Sigmoid colon (tissue), 7 donors: Measurements from ENCODE around the gene PLXNA4. TPM values are rescaled to one million over a fixed set of nuclear protein-coding genes. Genes with fewer than 3 reads are reported as not detected.
A peak's percentile ranks its signal among the peaks of the same experiment; 100 is the strongest.

ENCODE experiments used
- DNase-seq: peaks from one replicate; pipeline ENCODE4 v3.0.0-alpha.2; 2019
- H3K27ac ChIP-seq, 4 donors: fragments of 200-600 bp; sonication (generic); one replicate each; pipeline ENCODE4 v1.5.1; 2016 to 2019; ENCODE audit warnings: mild to moderate bottlenecking in 1 of 4
- H3K27me3 ChIP-seq, 3 donors: fragments of 200-600 bp; sonication (generic); one replicate each; pipeline ENCODE4 v1.5.1; 2019; ENCODE audit warnings: mild to moderate bottlenecking in 1 of 3
- H3K36me3 ChIP-seq, 4 donors: fragments of 200-600 bp; sonication (generic); one replicate each; pipeline ENCODE4 v1.5.1; 2016 to 2019
- H3K4me1 ChIP-seq, 4 donors: fragments of 200-600 bp; sonication (generic); one replicate each; pipeline ENCODE4 v1.5.1; 2017 to 2019
- H3K4me3 ChIP-seq, 4 donors: fragments of 200-600 bp; sonication (generic); one replicate each; pipeline ENCODE4 v1.5.1; 2017 to 2019; ENCODE audit warnings: mild to moderate bottlenecking in 2 of 4, moderate library complexity in 1 of 4
- H3K9me3 ChIP-seq, 4 donors: fragments of 200-600 bp in 3 of 4; sonication (generic) in 3 of 4; one replicate each; pipeline versions ENCODE4 v1.5.1 to v1.6.1; 2013 to 2019
- EP300 ChIP-seq, 4 donors: sonication (generic); formaldehyde crosslinking; IDR thresholded peaks; one replicate each; pipeline ENCODE4 v1.6.1; 2017; ENCODE audit warnings: antibody characterized with exemption in 4 of 4
- POLR2A ChIP-seq, 2 donors: fragments of 450-650 bp; IDR thresholded peaks; one replicate each; pipeline ENCODE4 v1.6.1; 2016; ENCODE audit warnings: antibody characterized with exemption in 2 of 2, mild to moderate bottlenecking in 2 of 2, moderate library complexity in 2 of 2
- POLR2AphosphoS5 ChIP-seq, 4 donors: sonication (generic); formaldehyde crosslinking; IDR thresholded peaks; one replicate each; pipeline ENCODE4 v1.6.1; 2017; ENCODE audit warnings: antibody characterized with exemption in 4 of 4
- WGBS, 2 donors: extraction: QIAGEN DNeasy Blood & Tissue Kit; methylation state at CpG; one replicate each; pipeline ENCODE4 v1.1.7; 2013; 5-methylcytosine and 5-hydroxymethylcytosine counted together
- intact Hi-C: fragments of 100-400 bp; cut with DNase I; formaldehyde crosslinking; loops from one replicate; pipeline ENCODE4 v1.15.1; 2023
- polyA plus RNA-seq, 3 donors: library from polyadenylated mRNA; stranded (reverse); fragments of 200-250 nt; gene quantifications; one replicate each; pipeline ENCODE4 v1.2.3, GENCODE V29; 2013
- total RNA-seq, 4 donors: library from RNA; depleted of rRNA; stranded (reverse); fragments of >200 nt; gene quantifications; one replicate each; pipeline ENCODE4 v1.1.0, GENCODE V29; 2016
- TF ChIP-seq, protein P1 (sequence below), 4 experiments: fragments of 450-650 bp in 3 of 4; fragments of 200-600 bp in 1 of 4; IDR thresholded peaks; one replicate each; pipeline ENCODE4 v1.5.1; 2016 to 2019; ENCODE audit warnings: antibody characterized with exemption in 4 of 4, mild to moderate bottlenecking in 3 of 4, moderate library complexity in 2 of 4
- donor health status: healthy with polysubstance abuse.
- donor health status: Bipolar disorder and iron deficiency.
- donor health status: healthy.

The PLXNA4 gene
- total and polyA plus RNA-seq, 7 donors = under 0.01 to 10.5 (median 3.7) TPM; not detected in 1

DNA sequence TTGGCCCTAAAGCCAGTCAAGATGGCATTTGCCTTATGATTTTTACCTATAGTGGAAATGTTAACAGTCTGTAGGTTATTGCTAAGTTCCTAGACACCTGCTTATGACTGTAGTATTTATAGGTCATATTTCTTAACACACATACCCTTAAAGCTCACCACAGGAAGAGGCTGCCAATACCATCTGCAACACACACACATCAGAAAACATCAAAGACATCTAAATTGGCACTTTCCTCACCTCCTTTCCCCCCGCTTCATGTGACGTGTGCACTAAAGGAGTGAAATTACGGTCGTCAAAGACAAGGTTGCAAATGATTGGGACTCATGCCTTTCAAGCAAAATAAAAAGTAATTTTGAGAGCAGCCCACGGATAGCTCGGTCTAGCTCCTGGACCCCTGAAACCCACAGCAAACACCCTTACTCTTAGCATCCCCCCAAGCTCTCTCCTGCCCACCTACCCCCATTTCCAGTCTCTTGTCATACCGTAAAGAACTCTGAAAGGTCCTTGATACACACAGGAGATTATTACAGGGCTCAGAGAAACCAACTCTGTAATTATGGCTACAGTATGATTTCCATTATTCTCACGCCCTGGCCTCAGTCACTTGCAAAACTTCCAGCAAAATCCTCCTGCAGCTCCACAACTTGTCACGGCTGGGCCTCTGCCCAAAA is 90.5 kb downstream of the PLXNA4 start:
- no peaks in the 10 kb centered on the region for H3K36me3 ChIP-seq
- no peak for DNase-seq
- no peak overlapping the region for H3K4me3 ChIP-seq
- TF ChIP-seq POLR2AphosphoS5 (IDR thresholded peaks at IDR 0.05) (no peak), POLR2A (IDR thresholded peaks at IDR 0.05) (no peak), EP300 (IDR thresholded peaks at IDR 0.05) (no peak)
- TF ChIP-seq, protein P1, sequence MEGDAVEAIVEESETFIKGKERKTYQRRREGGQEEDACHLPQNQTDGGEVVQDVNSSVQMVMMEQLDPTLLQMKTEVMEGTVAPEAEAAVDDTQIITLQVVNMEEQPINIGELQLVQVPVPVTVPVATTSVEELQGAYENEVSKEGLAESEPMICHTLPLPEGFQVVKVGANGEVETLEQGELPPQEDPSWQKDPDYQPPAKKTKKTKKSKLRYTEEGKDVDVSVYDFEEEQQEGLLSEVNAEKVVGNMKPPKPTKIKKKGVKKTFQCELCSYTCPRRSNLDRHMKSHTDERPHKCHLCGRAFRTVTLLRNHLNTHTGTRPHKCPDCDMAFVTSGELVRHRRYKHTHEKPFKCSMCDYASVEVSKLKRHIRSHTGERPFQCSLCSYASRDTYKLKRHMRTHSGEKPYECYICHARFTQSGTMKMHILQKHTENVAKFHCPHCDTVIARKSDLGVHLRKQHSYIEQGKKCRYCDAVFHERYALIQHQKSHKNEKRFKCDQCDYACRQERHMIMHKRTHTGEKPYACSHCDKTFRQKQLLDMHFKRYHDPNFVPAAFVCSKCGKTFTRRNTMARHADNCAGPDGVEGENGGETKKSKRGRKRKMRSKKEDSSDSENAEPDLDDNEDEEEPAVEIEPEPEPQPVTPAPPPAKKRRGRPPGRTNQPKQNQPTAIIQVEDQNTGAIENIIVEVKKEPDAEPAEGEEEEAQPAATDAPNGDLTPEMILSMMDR (IDR thresholded peaks at IDR 0.05) = no peak
- peaks cover 0 to 36% (median 25%) of the 10 kb centered on the region in 4 donors for H3K4me1 ChIP-seq
- peak overlapping the region in 1 of 4 donors; percentile 64 for H3K27ac ChIP-seq
- intact Hi-C loops = no loop called here
- no peaks in the 10 kb centered on the region for H3K9me3 ChIP-seq
- no peaks in the 10 kb centered on the region for H3K27me3 ChIP-seq
- WGBS, 2 donors = 24 to 64% methylated on average over 9 of the region's 9 CpGs

DNA sequence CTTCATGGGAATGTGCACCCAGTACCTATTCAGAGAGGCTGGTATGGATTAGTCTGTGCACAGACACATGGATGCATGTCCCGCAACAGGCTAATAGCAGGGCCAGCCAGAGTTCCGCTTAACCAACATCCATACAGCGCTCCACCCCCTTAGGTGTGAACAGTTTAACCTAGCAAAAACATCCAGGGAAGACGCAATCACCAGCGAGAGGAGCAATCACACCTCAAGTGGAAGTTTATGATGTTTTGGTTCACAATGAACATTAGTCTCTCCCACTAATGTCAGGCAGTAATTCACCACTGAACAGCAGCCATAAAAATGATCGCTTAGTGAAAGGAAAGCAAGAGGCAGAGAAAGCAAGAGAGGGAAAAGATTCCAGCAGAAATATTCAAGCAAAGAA is 91.1 kb downstream of the PLXNA4 start:
- no peak for DNase-seq
- peaks cover 0 to 36% (median 26%) of the 10 kb centered on the region in 4 donors for H3K4me1 ChIP-seq
- intact Hi-C loops = no loop called here
- no peaks in the 10 kb centered on the region for H3K27me3 ChIP-seq
- H3K9me3 ChIP-seq = no peaks in the 10 kb centered on the region
- no peaks in the 10 kb centered on the region for H3K36me3 ChIP-seq
- 20 to 61% methylated on average over 6 of the region's 6 CpGs for WGBS, 2 donors
- H3K27ac ChIP-seq = peak overlapping the region in 1 of 4 donors; percentile 64
- TF ChIP-seq, protein P1 (IDR thresholded peaks at IDR 0.05) = no peak
- TF ChIP-seq EP300 (IDR thresholded peaks at IDR 0.05) (peak in 1 of 4 donors; percentile 29), POLR2A (IDR thresholded peaks at IDR 0.05) (no peak), POLR2AphosphoS5 (IDR thresholded peaks at IDR 0.05) (peak in 3 of 4 donors; percentile 16 to 44 (median 19))
- H3K4me3 ChIP-seq = no peak overlapping the region

DNA sequence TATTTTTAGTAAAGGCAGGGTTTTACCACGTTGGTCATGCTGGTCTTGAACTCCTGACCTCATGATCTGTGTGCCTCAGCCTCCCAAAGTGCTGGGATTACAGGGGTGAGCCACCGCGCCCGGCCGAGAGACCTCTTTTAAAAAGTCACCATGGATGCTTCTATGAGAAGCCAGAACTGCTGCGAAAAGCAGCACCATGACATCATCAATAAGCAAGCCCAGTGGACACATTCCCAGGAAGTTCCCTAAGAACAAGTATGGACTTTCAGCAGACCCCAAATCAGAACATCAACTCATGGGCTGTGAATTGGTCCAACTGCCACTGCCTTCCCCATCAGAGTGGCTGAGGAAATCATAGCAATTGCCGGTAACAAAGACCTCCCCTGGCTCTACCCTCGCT is 93.4 kb downstream of the PLXNA4 start:
- 89 to 91% methylated on average over 8 of the region's 8 CpGs for WGBS, 2 donors
- no peak for TF ChIP-seq EP300 (IDR thresholded peaks at IDR 0.05)
- TF ChIP-seq POLR2AphosphoS5 (IDR thresholded peaks at IDR 0.05) = no peak
- no peaks in the 10 kb centered on the region for H3K36me3 ChIP-seq
- H3K27ac ChIP-seq = no peak overlapping the region
- intact Hi-C loops = loop anchor here (5.0 kb wide), 1 partner anchor 81 kb away; no protein-coding TSS in a partner anchor
- H3K27me3 ChIP-seq = no peaks in the 10 kb centered on the region
- no peak for DNase-seq
- H3K4me3 ChIP-seq = no peak overlapping the region
- no peaks in the 10 kb centered on the region for H3K9me3 ChIP-seq
- peaks cover 0 to 22% (median 17%) of the 10 kb centered on the region in 4 donors for H3K4me1 ChIP-seq

DNA sequence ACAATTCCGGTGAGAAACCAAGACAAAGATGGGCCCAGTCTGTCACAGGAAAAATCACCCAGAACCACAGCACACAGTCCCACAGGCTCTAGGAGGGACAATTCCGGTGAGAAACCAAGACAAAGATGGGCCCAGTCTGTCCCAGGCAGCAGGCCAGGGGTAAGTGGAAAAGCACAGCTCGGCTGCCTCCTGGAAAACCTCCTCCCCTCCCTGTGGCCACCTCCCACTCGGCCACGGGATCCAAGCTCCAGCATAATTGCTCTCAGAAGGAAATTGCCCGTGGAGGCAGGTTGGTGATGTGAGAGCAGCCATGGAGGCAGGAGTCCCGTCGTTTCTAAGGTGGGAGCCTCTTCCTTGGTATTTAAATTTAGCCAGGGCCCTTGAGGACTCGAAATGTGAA is 95.7 kb downstream of the PLXNA4 start:
- Histone ChIP-seq H3K36me3 (no peaks in the 10 kb centered on the region), H3K27ac (peak overlapping the region in 2 of 4 donors; percentile 14 to 43), H3K9me3 (no peaks in the 10 kb centered on the region), H3K4me3 (no peak overlapping the region), H3K27me3 (no peaks in the 10 kb centered on the region), H3K4me1 (peaks cover 0 to 11% (median 9%) of the 10 kb centered on the region in 4 donors)
- peak; percentile 83 for DNase-seq
- 76 to 78% methylated on average over 9 of the region's 9 CpGs for WGBS, 2 donors
- TF ChIP-seq POLR2A (IDR thresholded peaks at IDR 0.05) (no peak), POLR2AphosphoS5 (IDR thresholded peaks at IDR 0.05) (no peak), EP300 (IDR thresholded peaks at IDR 0.05) (no peak)
- TF ChIP-seq, protein P1 (IDR thresholded peaks at IDR 0.05) = no peak
- intact Hi-C loops = loop anchor here (5.0 kb wide), 1 partner anchor 78 kb away; no protein-coding TSS in a partner anchor

DNA sequence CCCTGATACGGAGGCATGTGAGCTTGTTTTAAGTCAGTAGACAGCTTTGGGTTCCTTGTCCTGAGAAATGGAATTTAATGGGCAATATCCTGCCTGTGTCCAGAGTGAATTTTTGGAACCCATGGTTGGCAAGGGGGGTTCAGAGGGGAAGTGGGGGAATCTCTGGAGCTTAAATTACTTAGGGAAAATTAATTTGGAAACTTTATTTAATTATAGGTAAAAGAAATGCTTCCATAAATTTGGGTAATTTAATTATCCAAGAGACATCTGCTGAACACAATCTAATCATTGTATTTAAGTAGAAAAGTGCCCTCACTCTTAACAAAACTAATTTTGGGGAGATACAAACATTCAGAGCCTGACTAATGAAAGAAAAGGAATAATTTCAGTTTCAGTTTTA is 99.7 kb downstream of the PLXNA4 start:
- peaks cover 0 to 17% (median 8%) of the 10 kb centered on the region in 4 donors for H3K4me1 ChIP-seq
- no peaks in the 10 kb centered on the region for H3K27me3 ChIP-seq
- H3K36me3 ChIP-seq = no peaks in the 10 kb centered on the region
- H3K27ac ChIP-seq = no peak overlapping the region
- no peak for DNase-seq
- TF ChIP-seq EP300 (IDR thresholded peaks at IDR 0.05) (no peak), POLR2AphosphoS5 (IDR thresholded peaks at IDR 0.05) (no peak), POLR2A (IDR thresholded peaks at IDR 0.05) (no peak)
- TF ChIP-seq, protein P1 (IDR thresholded peaks at IDR 0.05) = no peak
- WGBS, 2 donors = 81 to 89% methylated on average over 1 of the region's 1 CpG
- intact Hi-C loops = no loop called here
- no peaks in the 10 kb centered on the region for H3K9me3 ChIP-seq
- H3K4me3 ChIP-seq = no peak overlapping the region
